Ramos (cell line): ENCODE results near the gene HDC.

Source experiments
- in situ Hi-C: fragments of 300-500 bp; cut with MboI; formaldehyde crosslinking; loops from one replicate; pipeline ENCODE4 v1.14.3; 2022; ENCODE audit warnings: low sequenced_read_pairs; ENCODE audit not compliant: unreplicated experiment

The HDC gene

GRCh38 chr15:50265620-50266019 lies at the start of gene HDC:
Gene HDC, minus strand, starts transcription at chr15:50265726. Its CDS starts 103 bp downstream, at chr15:50265623.
- in situ Hi-C loops: no loop called here

GRCh38 chr15:50312636-50313035 lies 47.1 kb upstream of the HDC start:
- in situ Hi-C loops: no loop called here

DNA sequence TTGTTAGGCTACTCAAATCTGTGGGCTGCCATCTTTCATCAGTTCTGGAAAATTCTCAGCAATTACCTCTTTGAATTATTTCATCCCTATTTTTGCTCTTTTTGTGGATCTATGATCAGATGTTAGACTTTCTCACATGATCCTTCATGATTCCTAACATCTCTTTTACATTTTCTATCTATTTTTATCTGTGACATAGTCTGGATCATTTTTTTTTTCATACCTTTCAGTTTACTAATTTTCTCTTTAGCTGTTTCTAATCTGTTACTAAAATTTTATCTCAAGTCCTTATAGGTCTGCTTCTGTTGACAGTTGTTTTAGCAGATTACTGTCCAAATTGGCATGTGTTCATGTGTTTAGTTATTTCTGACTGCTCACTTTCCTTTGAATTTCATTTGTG lies 42.3 kb upstream of the HDC start:
- in situ Hi-C loops: no loop called here

- in situ Hi-C loops: no loop called here
These were observed 39.3 kb upstream of the HDC start for GRCh38 chr15:50304836-50305235.

- in situ Hi-C loops: no loop called here
These were observed 37.1 kb upstream of the HDC start for GRCh38 chr15:50302581-50302980.

GRCh38 chr15:50298340-50298739 lies 32.8 kb upstream of the HDC start:
- in situ Hi-C loops: no loop called here

DNA sequence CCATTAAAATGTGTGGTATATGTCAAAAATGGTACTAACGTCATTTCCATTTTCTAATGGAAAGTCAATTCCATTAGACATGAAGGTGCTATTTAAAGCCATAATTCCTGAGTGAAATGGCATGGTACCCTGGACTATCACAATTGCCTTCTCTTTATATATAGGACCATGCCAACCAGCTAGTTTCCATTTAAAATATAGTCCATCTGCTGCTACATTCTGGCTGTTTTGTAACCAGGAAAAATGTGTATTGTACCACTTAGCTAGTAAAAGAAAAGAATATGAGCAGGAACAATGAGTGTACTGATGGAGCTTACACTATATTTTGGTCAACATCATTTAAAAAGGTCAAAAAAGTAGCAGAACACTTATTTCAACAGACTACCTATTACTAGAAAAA lies 30.4 kb upstream of the HDC start:
- in situ Hi-C loops: no loop called here

DNA sequence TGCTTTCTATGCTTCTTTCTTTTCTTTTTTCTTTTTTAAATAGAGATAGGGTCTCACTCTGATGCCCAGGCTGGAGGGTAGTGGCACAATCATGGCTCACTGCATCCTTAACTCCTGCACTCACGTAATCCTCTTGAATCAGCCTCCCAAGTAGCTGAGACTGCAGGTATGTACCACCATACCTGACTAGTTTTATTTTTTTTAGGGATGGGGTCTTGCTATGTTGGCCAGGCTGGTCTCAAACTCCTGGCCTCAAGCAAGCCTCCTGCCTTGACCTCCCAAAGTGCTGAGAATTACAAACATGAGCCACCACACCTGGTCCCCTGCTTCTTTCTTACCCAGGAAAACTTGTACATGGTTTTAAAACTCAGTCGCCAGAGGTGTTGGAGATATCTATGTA lies 24.2 kb upstream of the HDC start:
- in situ Hi-C loops: no loop called here

DNA sequence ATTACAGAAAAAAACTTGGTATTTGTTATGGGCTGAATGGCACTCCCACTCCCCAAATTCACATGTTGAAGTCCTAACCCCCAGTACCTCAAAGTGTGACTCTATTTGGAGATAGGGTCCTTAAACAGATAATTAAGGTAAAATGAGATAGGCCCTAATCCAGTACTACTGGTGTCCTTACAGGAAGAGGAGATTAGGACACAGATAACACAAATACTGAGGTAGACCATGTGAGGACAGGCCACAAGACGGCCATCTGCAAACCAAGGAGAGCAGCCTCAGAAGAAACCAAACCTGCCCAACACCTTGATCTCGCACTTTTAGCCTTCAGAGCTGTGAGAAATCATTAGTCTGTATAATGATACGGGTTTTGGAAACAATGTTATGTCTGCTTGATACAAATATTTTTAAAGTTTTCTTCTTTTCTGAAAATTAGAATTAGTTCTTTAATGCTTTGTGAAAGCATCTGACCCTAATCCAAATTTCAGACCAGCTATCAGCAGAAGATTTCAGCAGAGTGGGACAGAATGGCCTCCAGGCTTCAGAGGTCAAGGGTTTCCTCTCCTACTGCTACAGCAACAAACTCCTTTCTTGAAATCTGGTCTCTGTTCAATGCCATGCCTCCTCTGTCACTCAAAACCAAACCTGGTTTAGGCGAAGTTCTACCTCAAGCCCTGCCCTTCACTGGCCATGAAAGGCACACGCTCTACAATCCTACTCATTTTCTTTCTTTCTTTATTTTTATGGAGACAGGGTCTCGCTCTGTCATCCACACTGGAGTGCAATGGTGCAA lies 22.0 kb upstream of the HDC start:
- in situ Hi-C loops: no loop called here

- in situ Hi-C loops: no loop called here
These were observed 15.9 kb upstream of the HDC start for GRCh38 chr15:50281427-50281826.

DNA sequence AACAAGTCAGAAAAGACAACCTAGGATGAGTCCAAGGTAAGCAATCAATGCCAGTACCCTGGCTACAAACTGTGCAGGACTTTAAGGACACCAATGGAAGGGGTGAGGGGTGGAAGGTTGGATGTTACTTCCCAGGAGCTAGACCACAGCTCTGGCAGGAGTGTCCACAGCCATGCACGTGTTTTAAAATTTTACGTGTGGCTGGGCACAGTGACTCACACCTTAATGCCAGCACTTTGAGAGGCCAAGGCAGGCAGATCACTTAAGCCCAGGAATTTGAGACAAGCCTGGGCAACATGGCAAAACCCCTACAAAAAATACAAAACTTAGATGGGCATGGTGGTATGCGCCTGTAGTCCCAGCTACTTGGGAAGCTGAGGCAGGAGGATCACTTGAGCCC lies 14.7 kb upstream of the HDC start:
- in situ Hi-C loops: no loop called here

GRCh38 chr15:50278496-50278895 lies 13.0 kb upstream of the HDC start:
- in situ Hi-C loops: no loop called here

- in situ Hi-C loops: no loop called here
These were observed 11.8 kb upstream of the HDC start for GRCh38 chr15:50277370-50277769.

- in situ Hi-C loops: no loop called here
These were observed 10.4 kb upstream of the HDC start for GRCh38 chr15:50275908-50276307.

DNA sequence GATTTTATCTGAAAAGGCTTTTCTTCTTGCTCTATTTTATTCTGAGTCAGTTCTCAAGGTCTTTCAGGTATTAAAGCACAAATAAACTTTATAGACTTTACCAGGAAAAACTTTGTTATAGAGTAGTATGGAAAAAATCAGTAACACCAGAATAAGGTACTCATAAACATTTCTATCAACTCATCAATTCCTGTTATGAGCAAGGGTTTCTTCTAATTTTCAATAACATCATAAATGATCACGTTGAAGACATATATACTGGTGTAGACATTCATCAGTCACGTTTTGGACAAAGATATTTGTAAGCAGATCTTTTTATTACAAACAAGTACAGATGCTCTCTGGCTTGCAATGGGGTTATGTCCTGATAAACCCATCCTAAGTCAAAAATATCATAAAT lies 9.6 kb upstream of the HDC start:
- in situ Hi-C loops: no loop called here

GRCh38 chr15:50267577-50267976 lies 2.1 kb upstream of the HDC start:
- in situ Hi-C loops: no loop called here

GRCh38 chr15:50262533-50262932 lies 3.0 kb downstream of the HDC start:
- in situ Hi-C loops: no loop called here

DNA sequence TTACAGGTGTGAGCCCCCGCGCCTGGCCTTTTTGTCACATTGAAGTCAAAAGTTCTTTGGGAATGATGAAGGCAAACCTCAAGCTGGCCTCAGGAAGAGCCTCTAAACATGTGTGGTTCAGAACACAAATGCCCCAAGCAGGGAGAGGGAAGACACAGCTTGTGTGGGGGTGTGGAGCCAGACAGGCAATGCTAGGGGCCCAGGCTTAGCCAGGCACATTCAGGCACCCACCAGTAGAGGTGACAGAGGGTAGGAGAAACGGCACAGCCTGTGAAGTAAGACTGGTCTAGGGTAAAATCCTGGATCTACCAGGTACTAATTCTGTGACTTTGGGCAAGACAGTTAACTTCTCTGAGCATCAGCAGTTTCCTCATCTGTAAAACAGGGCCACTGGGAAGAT lies 3.5 kb downstream of the HDC start:
- in situ Hi-C loops: no loop called here

- in situ Hi-C loops: no loop called here
These were observed 4.5 kb downstream of the HDC start for GRCh38 chr15:50260969-50261496.

- in situ Hi-C loops: no loop called here
These were observed 6.2 kb downstream of the HDC start for GRCh38 chr15:50259276-50259675.

DNA sequence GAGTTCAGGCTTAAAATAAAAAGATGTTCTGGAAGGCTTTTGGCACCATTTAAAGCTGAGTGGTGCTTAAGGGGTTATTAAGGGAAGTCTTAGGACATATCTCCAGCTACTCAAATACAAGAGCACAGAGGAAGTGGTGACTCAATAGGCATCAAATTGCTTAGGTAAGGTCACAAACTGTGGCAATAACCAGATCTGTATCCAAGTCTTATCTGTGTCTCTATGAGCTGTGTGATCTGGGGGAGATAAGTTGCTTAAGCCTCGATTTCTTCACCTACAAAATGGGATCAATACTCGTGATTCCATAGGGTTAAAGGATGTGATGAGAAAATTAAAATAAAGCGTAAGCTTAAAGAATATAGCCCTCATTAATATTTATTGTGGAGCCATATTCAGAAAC lies 7.6 kb downstream of the HDC start:
- in situ Hi-C loops: no loop called here

DNA sequence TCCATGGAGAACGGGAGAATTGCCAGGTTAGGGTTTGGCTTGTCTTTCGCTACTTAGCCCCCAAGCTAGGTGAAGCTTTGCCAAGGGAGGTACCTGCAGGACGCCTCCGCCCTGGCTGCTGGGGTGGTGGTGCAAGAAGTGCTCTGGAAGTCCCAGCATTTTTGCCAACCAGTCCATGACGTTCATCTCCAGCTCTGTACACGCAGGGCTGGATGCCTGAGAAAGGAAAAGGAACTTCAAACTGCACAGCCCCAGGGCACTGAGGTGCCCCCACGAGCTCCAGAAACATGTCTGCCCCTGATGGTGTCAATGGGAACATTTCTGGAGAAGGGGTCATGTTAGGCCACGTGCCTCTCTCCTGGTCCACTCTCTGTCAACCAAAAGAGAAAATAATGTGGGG lies 8.2 kb downstream of the HDC start:
- in situ Hi-C loops: no loop called here
